GM19238 (cell line): ENCODE data around the gene RBMS1.

Source experiments
- DNase-seq: peaks from one replicate; pipeline ENCODE4 v3.0.0; 2011; ENCODE audit warnings: low spot score; ENCODE audit not compliant: insufficient read length

The RBMS1 gene, protein sequence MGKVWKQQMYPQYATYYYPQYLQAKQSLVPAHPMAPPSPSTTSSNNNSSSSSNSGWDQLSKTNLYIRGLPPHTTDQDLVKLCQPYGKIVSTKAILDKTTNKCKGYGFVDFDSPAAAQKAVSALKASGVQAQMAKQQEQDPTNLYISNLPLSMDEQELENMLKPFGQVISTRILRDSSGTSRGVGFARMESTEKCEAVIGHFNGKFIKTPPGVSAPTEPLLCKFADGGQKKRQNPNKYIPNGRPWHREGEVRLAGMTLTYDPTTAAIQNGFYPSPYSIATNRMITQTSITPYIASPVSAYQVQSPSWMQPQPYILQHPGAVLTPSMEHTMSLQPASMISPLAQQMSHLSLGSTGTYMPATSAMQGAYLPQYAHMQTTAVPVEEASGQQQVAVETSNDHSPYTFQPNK

GRCh38 chr2:160493227-160494028 lies at the start of gene RBMS1:
Gene RBMS1, minus strand, starts transcription at chr2:160493807. Its CDS starts 444 bp downstream, at chr2:160493363.
- no peak for DNase-seq

DNA sequence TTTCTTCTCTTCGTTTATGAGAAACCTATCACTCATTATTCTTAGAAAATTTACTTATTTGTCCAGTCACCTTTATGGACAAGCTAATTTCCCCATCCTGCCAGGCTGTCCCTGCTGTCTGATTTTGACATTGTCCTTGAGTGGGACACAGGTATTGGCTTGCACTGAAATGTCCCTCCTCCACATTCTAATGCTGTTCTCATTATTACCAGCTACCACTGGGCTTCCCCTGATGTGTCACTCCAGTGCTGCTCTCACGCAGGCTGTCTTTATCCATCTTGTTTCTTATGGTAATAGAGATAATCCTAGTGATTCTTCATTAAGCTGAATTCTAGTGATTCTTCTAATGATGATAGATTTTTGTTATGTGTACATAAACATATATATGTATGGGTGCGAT lies 48.1 kb upstream of the RBMS1 start:
- DNase-seq = no peak

GRCh38 chr2:160538559-160539355 lies 45.1 kb upstream of the RBMS1 start:
- no peak for DNase-seq

- no peak for DNase-seq
Observed at GRCh38 chr2:160538115-160538514, 44.5 kb upstream of the RBMS1 start.

DNA sequence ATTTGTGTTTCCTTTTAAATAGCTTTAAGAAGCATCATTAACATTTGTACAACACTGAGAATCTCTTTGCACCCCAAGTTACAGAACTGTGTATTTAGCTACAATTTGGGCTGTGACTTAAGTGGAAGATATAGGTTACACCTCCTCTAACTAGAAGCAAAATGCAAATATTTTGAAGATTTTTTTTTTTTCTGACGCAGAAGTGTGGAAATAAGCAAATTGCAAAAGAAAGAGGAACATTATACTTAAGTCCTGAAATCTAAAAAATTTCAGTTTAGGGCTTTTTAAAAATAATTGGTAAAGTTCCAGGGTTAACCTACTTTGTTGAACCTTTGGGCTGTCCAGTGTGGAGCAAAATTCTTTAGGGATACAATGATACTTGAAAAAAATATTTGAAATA lies 41.4 kb upstream of the RBMS1 start:
- DNase-seq = no peak

DNA sequence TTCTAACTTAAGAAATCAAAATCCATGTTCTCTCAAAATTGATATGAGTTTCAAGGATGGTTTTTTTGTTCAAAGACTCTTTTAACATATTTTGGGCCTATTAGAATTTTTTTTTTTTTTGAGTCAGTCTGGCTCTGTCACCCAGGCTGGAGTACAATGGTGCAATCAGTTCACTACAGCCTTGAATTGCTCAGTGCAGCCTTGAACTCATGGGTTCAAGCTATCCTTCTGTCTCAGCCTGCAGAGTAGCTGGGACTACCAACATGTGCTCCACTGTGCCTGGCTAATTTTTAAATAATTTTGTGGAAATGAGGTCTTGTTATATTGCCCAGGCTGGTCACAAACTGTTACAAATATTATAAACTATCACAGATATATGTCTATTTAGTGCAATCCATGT lies 40.6 kb upstream of the RBMS1 start:
- no peak for DNase-seq

DNA sequence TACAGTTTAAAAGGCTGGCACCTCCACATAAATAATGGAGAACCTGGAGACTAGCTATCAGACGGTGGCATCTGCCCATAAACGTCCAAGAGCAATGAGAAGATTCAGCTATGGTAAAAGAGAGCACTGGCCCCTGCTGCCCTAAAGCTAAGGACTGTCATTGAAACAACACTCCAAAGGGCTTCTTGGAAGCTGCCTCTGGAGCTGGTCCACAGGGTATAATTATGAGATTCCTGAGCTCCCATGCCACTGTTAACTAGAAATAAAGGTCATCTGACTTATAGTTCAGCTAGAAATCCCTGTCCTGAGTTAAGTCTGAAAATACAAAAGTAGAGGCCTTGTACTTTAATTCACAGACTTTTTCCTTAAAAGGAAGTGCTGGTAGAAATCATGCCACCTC lies 39.9 kb upstream of the RBMS1 start:
- DNase-seq = no peak

- DNase-seq = no peak
Observed at GRCh38 chr2:160532388-160532787, 38.8 kb upstream of the RBMS1 start.

DNA sequence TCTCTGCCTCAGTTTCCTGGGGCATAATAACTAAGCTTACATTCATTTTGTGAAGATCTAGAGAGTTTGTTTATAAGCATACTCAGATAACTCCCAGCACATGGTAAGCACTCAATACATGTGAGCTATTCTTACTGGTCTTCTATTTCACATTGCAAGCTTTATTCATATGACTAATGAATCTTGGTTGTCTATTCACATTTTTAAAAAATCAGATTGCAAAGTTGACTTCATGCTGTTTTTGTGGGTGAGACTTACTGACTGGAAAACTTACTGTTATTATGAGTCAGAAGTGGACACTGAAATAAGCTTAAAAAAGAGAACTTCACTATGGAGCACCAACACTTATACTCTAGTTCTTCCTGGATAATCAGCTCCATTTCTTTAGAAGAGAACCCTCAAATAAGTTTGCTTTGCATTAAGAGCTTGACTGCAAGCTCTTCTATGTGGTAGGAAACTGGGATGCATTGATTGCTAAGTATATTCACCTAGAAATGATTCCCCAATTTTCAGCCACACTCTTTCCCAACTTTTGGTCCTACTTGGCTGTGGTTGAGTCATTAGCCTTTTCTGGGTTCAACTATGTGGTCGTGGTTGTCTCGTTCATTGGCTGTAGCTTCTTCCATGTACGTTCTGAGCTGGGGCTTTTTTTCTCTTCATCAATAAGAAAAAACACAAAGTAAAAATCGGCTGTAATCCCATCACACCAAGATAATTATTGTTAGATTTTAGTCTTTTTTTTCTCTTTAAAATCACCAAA lies 29.5 kb upstream of the RBMS1 start:
- no peak for DNase-seq

- no peak for DNase-seq
Observed at GRCh38 chr2:160517731-160518130, 24.1 kb upstream of the RBMS1 start.

DNA sequence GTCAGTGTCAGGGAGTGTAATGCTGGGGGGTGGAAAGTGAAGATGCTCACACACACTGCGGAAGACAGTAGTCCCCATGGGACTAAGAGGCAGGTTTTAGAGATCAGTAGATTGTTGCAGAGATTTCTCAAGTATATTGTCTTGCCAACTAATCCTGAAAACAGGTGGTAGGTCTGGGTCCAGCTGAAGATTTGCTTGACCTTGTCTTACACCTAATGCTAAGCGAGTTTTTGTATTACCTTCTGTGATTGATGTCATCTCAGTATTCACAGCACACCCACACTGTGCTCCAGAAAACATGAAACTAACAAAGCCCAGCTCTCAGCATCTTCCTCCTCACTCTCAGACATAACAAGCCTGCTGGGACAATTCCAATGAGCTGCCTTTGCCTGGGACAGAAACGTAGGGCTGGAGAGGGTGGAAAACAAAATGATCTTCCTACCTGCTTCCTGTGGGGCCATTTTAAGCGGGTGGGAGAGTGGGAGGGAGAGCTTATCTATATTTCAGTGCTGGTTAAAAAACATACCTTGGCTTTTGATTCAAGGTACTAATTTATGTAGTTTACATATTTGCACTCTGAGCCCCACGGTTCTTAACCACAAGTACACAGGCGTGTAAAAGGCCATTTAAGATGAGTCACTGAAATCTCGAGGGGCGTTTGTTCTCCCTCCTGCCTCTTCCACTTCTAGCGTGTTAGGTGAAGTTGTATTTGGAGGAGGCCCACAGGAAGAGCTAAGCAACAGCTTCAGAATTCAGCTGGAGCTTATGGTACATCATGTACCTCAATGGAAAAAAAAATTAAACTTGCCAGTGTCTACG lies 23.1 kb upstream of the RBMS1 start:
- no peak for DNase-seq

- no peak for DNase-seq
Observed at GRCh38 chr2:160515120-160515519, 21.5 kb upstream of the RBMS1 start.

GRCh38 chr2:160513120-160513519 lies 19.5 kb upstream of the RBMS1 start:
- DNase-seq = no peak

DNA sequence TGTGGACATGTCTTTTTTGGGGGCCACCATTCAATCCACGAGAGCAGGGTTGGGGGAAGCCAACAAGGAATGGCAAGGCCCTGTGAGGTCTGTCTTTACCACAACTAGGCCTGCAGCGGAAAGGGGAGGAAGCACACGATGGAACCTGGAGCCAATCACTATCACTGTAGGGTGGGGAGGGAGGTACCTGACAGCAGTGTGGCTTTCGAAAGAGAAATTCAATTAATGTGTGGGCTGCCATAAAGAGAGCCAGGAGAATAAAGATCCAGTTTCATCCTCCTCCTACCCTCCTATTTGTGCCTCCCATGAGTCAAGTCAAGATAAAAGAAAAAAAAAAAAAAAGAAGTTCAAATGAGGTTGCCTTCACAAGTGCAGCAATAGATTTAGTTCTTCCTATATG lies 18.9 kb upstream of the RBMS1 start:
- no peak for DNase-seq

- DNase-seq = no peak
Observed at GRCh38 chr2:160510617-160511016, 17.0 kb upstream of the RBMS1 start.

DNA sequence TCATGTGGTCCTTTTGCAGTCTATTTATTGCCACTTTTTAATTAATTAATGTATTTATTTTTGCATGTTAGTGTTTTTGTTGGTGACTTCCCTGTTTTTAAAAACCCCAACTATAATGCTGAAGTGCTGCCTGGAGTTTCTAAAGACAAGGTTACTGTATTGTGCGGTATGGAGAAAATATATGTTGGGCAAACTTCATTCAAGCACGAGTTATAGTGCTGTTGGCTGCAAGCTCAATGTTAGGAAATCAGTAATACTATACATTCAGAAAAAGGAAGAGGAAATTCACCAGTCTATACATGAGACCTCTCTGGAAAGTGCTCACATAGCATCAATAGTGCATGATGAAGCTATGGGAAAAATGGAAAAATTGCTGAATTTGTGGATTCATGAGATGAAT lies 15.4 kb upstream of the RBMS1 start:
- DNase-seq = no peak

DNA sequence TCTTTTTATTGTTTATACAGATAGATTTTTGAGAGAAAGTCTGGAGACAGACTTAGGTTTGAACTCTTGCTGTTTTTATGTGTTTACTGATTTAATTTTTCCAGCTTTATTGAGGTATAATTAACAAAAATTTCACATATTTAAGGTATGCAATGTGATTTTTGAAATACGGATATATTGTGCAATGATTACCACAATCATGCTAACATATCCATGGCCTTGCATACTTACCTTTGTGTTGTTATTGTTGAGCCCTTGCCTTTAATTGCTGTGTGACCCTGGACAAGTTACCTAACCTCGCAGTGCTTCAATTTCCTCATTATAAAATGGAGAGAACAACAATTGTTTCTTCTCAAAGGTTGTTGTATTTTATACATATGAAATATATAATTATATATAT lies 13.9 kb upstream of the RBMS1 start:
- no peak for DNase-seq

DNA sequence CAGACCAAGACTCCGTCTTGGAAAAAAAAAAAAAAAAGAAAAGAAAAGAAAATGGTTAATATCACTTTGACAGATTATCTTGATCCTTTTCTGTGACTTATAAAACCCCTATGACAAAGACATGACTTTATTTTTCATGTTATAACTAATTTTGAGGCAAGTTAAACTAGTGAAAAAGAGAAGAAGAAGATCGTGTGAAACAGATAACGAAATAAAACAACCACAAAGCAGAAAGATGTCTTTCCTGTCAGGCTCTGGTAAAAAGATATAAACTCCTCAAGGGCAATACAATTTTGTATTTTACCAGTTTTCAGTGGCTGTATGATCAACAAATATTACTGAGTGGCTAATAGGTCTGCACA lies 13.4 kb upstream of the RBMS1 start:
- no peak for DNase-seq

DNA sequence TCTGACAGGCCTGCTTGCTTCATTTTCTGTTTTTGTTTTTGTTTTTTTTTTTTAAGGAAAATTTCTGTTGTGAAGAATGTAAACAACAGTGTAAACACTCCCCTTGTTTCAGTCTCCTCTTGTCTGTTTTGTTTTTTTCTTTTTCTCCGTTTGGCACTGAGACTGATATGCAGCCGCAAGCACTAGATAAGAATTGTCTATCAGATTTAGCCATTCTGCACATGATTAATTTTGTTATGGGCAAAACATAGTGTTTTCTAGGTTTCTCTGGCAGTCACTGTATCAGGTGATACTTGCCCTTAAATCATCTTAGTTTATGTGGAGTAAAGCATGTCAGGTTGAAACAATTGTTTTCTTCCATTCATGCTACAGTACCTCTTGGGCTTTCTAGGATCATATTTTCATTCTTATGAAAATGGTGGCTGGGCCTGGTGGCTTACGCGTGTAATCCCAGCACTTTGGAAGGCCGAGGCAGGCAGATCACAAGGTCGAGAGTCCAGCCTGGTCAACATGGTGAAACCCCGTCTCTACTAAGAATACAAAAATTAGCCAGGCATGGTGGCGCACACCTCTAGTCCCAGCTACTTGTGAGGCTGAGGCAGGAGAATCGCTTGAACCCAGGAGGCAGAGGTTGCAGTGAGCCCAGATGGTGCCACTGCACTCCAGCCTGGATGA lies 12.9 kb upstream of the RBMS1 start:
- DNase-seq = no peak

DNA sequence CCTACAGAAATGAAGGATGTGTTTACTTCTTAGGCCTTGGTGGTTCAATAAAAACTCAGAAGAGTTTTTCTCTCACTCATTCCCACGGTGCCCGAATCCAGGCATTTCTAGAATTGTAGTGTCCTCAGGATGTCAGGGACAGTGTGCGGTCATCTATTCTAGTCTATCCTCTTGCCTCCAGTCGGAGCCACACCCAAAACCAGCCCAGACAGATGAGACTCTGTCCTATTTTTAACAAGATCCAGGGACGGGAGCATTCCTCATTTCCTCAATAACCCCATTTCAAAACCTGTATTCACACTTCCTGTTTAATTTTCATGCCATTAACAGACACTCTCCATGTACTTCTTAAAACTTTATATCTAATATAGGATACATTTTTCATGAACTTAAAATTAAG lies 11.6 kb upstream of the RBMS1 start:
- no peak for DNase-seq
